ENCODE measurements around the gene FAM163B.
A peak's percentile ranks its signal among the peaks of the same experiment; 100 is the strongest.

Gene FAM163B

GRCh38 chr9:133528001-133528875, 81.0 kb downstream of the FAM163B start:
- H3K4me3 ChIP-seq (ENCODE audit: low read length), result no peak overlapping the region
- H3K9ac ChIP-seq (ENCODE audit: low read depth, low read length), result no peak overlapping the region
- H3K27ac ChIP-seq (ENCODE audit: low read depth, low read length), result no peak overlapping the region
- peaks cover 25% of the 10 kb centered on the region for H3K4me1 ChIP-seq (ENCODE audit: insufficient read depth, low read length)
- peaks cover 4% of the 10 kb centered on the region for H3K27me3 ChIP-seq (ENCODE audit: insufficient read depth, low read length)
- H3K36me3 ChIP-seq (ENCODE audit: insufficient read depth, low read length), result no peaks in the 10 kb centered on the region
- H3K9me3 ChIP-seq (ENCODE audit: insufficient read depth, low read depth, low read length), result no peaks in the 10 kb centered on the region
- WGBS, result 81% methylated on average over 22 of the region's 22 CpGs

GRCh38 chr9:133527444-133527920, 81.7 kb downstream of the FAM163B start:
- Histone ChIP-seq H3K9me3 (ENCODE audit: insufficient read depth, low read depth, low read length) (no peaks in the 10 kb centered on the region), H3K36me3 (ENCODE audit: insufficient read depth, low read length) (no peaks in the 10 kb centered on the region), H3K27me3 (ENCODE audit: insufficient read depth, low read length) (peaks cover 3% of the 10 kb centered on the region; the same call in 1 of the 2 replicates), H3K4me3 (ENCODE audit: low read length) (no peak overlapping the region), H3K27ac (ENCODE audit: low read depth, low read length) (no peak overlapping the region), H3K4me1 (ENCODE audit: insufficient read depth, low read length) (peaks cover 25% of the 10 kb centered on the region), H3K9ac (ENCODE audit: low read depth, low read length) (peak overlapping the region; percentile 9; the same call in 1 of the 2 replicates)
- WGBS, result 58% methylated on average over 18 of the region's 18 CpGs
